ENCODE data around the gene RBMX. TPM values are rescaled to one million over a fixed set of nuclear protein-coding genes. Genes with fewer than 3 reads are reported as not detected.

The RBMX gene
- total RNA-seq, 1 experiment from 2014 or later = 273 TPM

DNA sequence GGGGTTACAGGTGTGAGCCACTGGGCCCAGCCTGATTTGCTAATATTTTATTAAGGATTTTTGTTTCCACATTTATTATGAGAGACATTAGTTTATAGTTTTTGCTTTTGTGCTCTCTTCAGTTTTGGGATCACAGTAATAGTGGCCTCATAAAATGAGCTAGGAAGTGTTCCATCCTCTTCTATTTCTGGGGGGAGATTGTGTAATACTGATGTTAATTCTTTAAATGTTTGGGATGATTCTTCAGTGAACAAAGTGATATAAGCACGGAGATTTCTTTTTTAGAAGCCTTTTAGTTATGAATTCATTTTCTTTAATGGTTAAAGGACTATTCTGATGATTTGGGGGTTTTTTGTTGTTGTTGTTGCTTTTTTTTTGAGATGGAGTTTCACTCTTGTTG lies 41.3 kb downstream of the RBMX start:
- no peak for DNase-seq (ENCODE audit: low read depth)

DNA sequence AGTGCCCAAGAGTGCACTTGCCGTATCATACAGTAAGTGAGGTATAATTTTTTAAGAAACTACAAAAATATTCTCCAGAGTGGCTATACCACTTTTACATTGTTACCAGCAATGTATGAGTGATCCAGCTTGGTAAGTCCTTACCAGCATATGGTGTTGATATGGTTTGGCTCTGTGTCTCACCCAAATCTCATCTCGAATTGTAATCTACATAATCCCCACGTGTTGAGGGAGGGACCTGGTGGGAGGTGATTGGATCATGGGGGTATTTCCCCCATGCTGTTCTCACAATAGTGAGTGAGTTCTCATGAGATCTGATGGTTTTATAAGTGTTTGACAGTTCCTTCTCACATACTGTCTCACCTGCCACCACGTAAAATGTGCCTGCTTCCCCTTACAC lies 44.8 kb downstream of the RBMX start:
- no peak for DNase-seq (ENCODE audit: low read depth)

DNA sequence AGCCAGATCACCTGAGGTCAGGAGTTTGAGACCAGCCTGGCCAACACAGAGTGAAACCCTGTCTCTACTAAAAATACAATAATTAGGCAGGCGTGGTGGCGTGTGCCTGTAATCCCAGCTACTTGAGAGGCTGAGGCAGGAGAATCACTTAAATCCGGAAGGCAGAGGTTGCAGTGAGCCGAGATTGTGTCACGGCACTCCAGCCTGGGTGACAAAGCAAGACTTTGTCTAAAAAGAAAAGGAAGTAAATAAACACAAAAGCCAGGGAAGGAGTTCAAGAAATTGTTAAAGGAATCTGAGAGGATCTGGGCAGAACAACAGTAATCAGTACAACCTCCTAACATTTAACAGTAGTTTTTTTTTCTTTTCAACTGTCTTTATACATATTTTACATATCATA lies 51.1 kb downstream of the RBMX start:
- DNase-seq (ENCODE audit: low read depth) = no peak

DNA sequence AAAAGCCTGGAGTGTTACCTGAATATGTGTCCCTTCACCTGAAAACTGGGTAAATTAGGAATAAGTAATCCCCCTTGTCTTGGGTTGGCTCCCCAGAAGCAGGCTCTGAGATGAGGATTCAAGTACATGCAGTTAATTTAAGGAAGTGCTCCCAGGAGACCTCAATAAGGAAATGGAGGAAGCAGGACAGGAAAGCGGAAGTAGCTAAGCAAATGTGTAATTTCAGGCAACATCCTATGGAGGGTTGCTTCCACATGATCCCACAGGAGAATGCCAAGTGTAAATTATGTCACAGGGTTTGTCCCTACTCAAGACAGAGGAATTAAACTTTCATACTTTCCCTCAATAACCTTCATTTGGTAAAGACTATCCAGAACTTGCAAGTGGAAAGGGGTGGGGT lies 51.7 kb downstream of the RBMX start:
- no peak for DNase-seq (ENCODE audit: low read depth)

DNA sequence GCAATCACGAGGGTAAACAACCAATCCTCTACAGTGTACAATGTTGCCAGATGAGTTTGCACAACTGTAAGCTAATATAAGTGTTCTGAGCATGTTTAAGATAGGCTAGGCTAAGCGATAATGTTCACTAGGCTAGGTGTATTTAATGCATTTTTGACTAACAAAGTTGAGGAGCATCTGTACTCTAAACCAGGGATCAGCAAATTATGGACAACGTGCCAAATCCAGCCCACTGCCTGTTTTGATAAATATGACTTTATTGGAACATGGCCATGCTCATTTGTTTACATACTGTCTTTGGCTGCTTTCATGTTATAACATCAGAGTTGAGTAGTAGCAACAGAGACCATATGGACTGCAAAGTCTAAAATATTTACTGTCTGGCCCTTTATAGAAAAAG lies 53.5 kb downstream of the RBMX start:
- DNase-seq (ENCODE audit: low read depth) = no peak

DNA sequence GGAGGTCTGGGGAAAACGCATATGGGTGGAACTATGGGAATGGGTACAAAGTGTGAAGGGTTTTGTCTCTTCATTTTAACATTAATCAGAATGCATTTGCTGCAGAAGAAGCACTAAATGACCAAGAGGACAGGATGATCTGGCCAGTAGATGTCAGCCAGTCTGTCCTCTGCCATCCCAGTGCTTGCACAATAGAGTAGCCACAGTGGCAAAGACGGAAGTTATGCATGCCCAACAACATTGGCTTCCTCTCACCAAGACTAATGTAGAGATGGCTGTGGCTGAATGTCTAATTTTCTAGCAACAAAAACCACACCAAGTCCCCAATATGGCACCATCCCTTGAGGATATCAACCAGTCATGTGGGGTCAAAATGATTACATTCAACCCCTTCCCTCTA lies 54.8 kb downstream of the RBMX start:
- no peak for DNase-seq (ENCODE audit: low read depth)

Other genes starting within 250 kb of the RBMX start
- gene CD40LG, start 232.6 kb downstream of the RBMX start, total RNA-seq (2014; rRNA removed; shearing (Covaris generic)) = not detected in 2 replicates
- 3.5 and 3.7 TPM in 2 replicates for gene ARHGEF6, start 99.8 kb downstream of the RBMX start, total RNA-seq (2014; rRNA removed; shearing (Covaris generic))
- gene GPR101, start 153.3 kb upstream of the RBMX start, total RNA-seq (2014; rRNA removed; shearing (Covaris generic)) = not detected in 2 replicates